Liver (tissue), 9 donors: ENCODE measurements around the gene ST8SIA1. TPM values are rescaled to one million over a fixed set of nuclear protein-coding genes. Genes with fewer than 3 reads are reported as not detected.

Experiments used
- DNase-seq: peaks from one replicate; pipeline ENCODE4 v3.0.0-alpha.2; 2017; ENCODE audit warnings: low spot score
- H3K27ac ChIP-seq, 2 donors: one replicate each; pipeline ENCODE4 v1.7.0; 2013; ENCODE audit warnings: inconsistent platforms in 2 of 2, low read length in 2 of 2, control low read depth in 1 of 2, low read depth in 1 of 2, mild to moderate bottlenecking in 1 of 2
- H3K27me3 ChIP-seq, 4 donors: one replicate each; pipeline versions ENCODE4 v1.6.1 to v1.7.0; 2013; ENCODE audit warnings: low read length in 3 of 4, inconsistent platforms in 1 of 4, mild to moderate bottlenecking in 1 of 4, moderate library complexity in 1 of 4; ENCODE audit not compliant: control insufficient read depth in 4 of 4, insufficient read depth in 4 of 4
- H3K36me3 ChIP-seq, 4 donors: one replicate each; pipeline versions ENCODE4 v1.6.1 to v1.7.0; 2013; ENCODE audit warnings: low read length in 3 of 4, mild to moderate bottlenecking in 3 of 4, low read depth in 1 of 4, moderate library complexity in 1 of 4; ENCODE audit not compliant: control insufficient read depth in 4 of 4, insufficient read depth in 3 of 4
- H3K4me1 ChIP-seq, 4 donors: one replicate each; pipeline versions ENCODE4 v1.6.1 to v1.7.0; 2013; ENCODE audit warnings: low read length in 3 of 4, mild to moderate bottlenecking in 3 of 4, moderate library complexity in 1 of 4; ENCODE audit not compliant: control insufficient read depth in 4 of 4, insufficient read depth in 4 of 4
- H3K4me3 ChIP-seq, 3 donors: one replicate each; pipeline versions ENCODE4 v1.6.1 to v1.7.0; 2013; ENCODE audit warnings: low read length in 3 of 3, control low read depth in 1 of 3, low read depth in 1 of 3, mild to moderate bottlenecking in 1 of 3
- H3K9ac ChIP-seq, 2 donors: one replicate each; pipeline ENCODE4 v1.7.0; 2013; ENCODE audit warnings: low read length in 2 of 2, mild to moderate bottlenecking in 2 of 2, moderate library complexity in 2 of 2, control low read depth in 1 of 2, low read depth in 1 of 2
- H3K9me3 ChIP-seq, 4 donors: one replicate each; pipeline versions ENCODE4 v1.6.1 to v1.7.0; 2013; ENCODE audit warnings: low read length in 3 of 4; ENCODE audit not compliant: control insufficient read depth in 4 of 4
- ATF3 ChIP-seq: IDR thresholded peaks from 2 replicates; pipeline ENCODE4 v1.6.1; 2016; ENCODE audit warnings: antibody characterized with exemption
- EGR1 ChIP-seq, 2 donors: IDR thresholded peaks; 2 replicates each; pipeline ENCODE4 v1.6.1; 2016 to 2018; ENCODE audit warnings: antibody characterized with exemption in 2 of 2, low read depth in 2 of 2
- FOXA1 ChIP-seq: IDR thresholded peaks from 2 replicates; pipeline ENCODE4 v1.6.1; 2016; ENCODE audit warnings: antibody characterized with exemption
- FOXA2 ChIP-seq: IDR thresholded peaks from 2 replicates; pipeline ENCODE4 v1.6.1; 2016; ENCODE audit warnings: antibody characterized with exemption
- GABPA ChIP-seq, 2 donors: IDR thresholded peaks in 1 of 2; conservative IDR thresholded peaks in 1 of 2; 2 replicates each; pipeline ENCODE4 v1.6.1; 2016; ENCODE audit warnings: antibody characterized with exemption in 2 of 2, mild to moderate bottlenecking in 1 of 2, moderate library complexity in 1 of 2
- HNF4A ChIP-seq, 2 donors: conservative IDR thresholded peaks; 2 replicates each; pipeline ENCODE4 v1.6.1; 2016; ENCODE audit warnings: antibody characterized with exemption in 2 of 2, mild to moderate bottlenecking in 2 of 2
- HNF4G ChIP-seq: IDR thresholded peaks from 2 replicates; pipeline ENCODE4 v1.6.1; 2016; ENCODE audit warnings: antibody characterized with exemption
- JUND ChIP-seq, 2 donors: IDR thresholded peaks; 2 replicates each; pipeline ENCODE4 v1.6.1; 2016; ENCODE audit warnings: antibody characterized with exemption in 2 of 2
- MAX ChIP-seq: IDR thresholded peaks from 2 replicates; pipeline ENCODE4 v1.6.1; 2016; ENCODE audit warnings: antibody characterized with exemption
- NR2F2 ChIP-seq: IDR thresholded peaks from 2 replicates; pipeline ENCODE4 v1.6.1; 2016; ENCODE audit warnings: antibody characterized with exemption
- RAD21 ChIP-seq, 2 donors: IDR thresholded peaks; 2 replicates each; pipeline ENCODE4 v1.6.1; 2016; ENCODE audit warnings: antibody characterized with exemption in 2 of 2, mild to moderate bottlenecking in 2 of 2
- REST ChIP-seq: IDR thresholded peaks from 2 replicates; pipeline ENCODE4 v1.6.1; 2016; ENCODE audit warnings: antibody characterized with exemption, mild to moderate bottlenecking
- RXRA ChIP-seq, 2 donors: IDR thresholded peaks; 2 replicates each; pipeline ENCODE4 v1.6.1; 2017 to 2018; ENCODE audit warnings: antibody characterized with exemption in 2 of 2, mild to moderate bottlenecking in 1 of 2
- TAF1 ChIP-seq: conservative IDR thresholded peaks from 2 replicates; pipeline ENCODE4 v1.6.1; 2016; ENCODE audit warnings: antibody characterized with exemption, mild to moderate bottlenecking
- YY1 ChIP-seq: IDR thresholded peaks from 2 replicates; pipeline ENCODE4 v1.6.1; 2016; ENCODE audit warnings: antibody characterized with exemption, mild to moderate bottlenecking
- ZBTB33 ChIP-seq: IDR thresholded peaks from 2 replicates; pipeline ENCODE4 v1.6.1; 2016; ENCODE audit warnings: antibody characterized with exemption
- WGBS: extraction: QIAGEN DNeasy Blood & Tissue Kit; methylation state at CpG from one replicate; pipeline ENCODE4 v1.1.7; 2013; 5-methylcytosine and 5-hydroxymethylcytosine counted together
- polyA plus RNA-seq, 2 donors: library from polyadenylated mRNA; stranded (reverse) in 1 of 2; unstranded in 1 of 2; fragments of 200-250 nt in 1 of 2; fragments of >200 nt in 1 of 2; fragmentation: Nextera tagmentation in 1 of 2; extraction: Ambion mirVana in 1 of 2; gene quantifications; one replicate each; pipeline versions ENCODE4 v1.2.1 to v1.2.3, GENCODE V29; 2013 to 2015
- total RNA-seq, 2 donors: library from RNA; depleted of rRNA; stranded (reverse); fragments of >200 nt; gene quantifications; one replicate each; pipeline ENCODE4 v1.2.3, GENCODE V29; 2014
- donor health status: healthy.
- donor health status: healthy.
- donor health status: healthy.
- donor health status: healthy.
- donor health status: healthy.

The ST8SIA1 gene
- total and polyA plus RNA-seq, 4 donors, result 0.02 to 1.0 (median 0.17) TPM; not detected in 1

GRCh38 chr12:22286569-22286968, 47.9 kb downstream of the ST8SIA1 start:
- H3K4me3 ChIP-seq, result no peak overlapping the region
- H3K9ac ChIP-seq, result no peak overlapping the region
- TF ChIP-seq TAF1 (no peak), JUND (IDR thresholded peaks at IDR 0.05) (no peak), HNF4G (no peak), HNF4A (conservative IDR thresholded peaks at IDR 0.05) (no peak), REST (no peak), RAD21 (IDR thresholded peaks at IDR 0.05) (no peak), FOXA2 (no peak), FOXA1 (no peak), EGR1 (IDR thresholded peaks at IDR 0.05; ENCODE audit: low read depth in 2 of 2) (no peak), YY1 (no peak), ATF3 (no peak), MAX (no peak), RXRA (IDR thresholded peaks at IDR 0.05) (no peak), NR2F2 (no peak)
- H3K36me3 ChIP-seq, result no peaks in the 10 kb centered on the region
- H3K27me3 ChIP-seq, result peaks cover 0 to 6% (median 2%) of the 10 kb centered on the region in 4 donors
- no peaks in the 10 kb centered on the region for H3K4me1 ChIP-seq
- no peaks in the 10 kb centered on the region for H3K9me3 ChIP-seq
- no peak for DNase-seq
- H3K27ac ChIP-seq, result no peak overlapping the region

GRCh38 chr12:22285846-22286245, 48.7 kb downstream of the ST8SIA1 start:
- H3K36me3 ChIP-seq, result no peaks in the 10 kb centered on the region

More at GRCh38 chr12:22285846-22286245, 48.7 kb downstream of the ST8SIA1 start:
- WGBS, result 42% methylated on average over 1 of the region's 1 CpG
- Histone ChIP-seq H3K27ac (no peak overlapping the region), H3K4me3 (no peak overlapping the region), H3K27me3 (peaks cover 0 to 6% (median 2%) of the 10 kb centered on the region in 4 donors), H3K4me1 (no peaks in the 10 kb centered on the region), H3K9me3 (no peaks in the 10 kb centered on the region), H3K9ac (no peak overlapping the region)
- DNase-seq, result no peak
- no peak for TF ChIP-seq EGR1 (IDR thresholded peaks at IDR 0.05; ENCODE audit: low read depth in 2 of 2)
- TF ChIP-seq NR2F2, result no peak
- TF ChIP-seq HNF4G, result no peak
- TF ChIP-seq ATF3, result no peak
- no peak for TF ChIP-seq GABPA (IDR thresholded peaks at IDR 0.05 in 1 of 2, conservative IDR thresholded peaks at IDR 0.05 in 1 of 2)
- TF ChIP-seq ZBTB33, result no peak
